C4-2B (cell line): ENCODE data around the gene ANKMY1.

ENCODE experiments used
- CTCF ChIP-seq: fragments of 450-650 bp; conservative IDR thresholded peaks from 2 replicates; pipeline ENCODE4 v1.5.1; 2017; ENCODE audit warnings: mild to moderate bottlenecking
- ZFX ChIP-seq: fragments of 450-650 bp; IDR thresholded peaks from 2 replicates; pipeline ENCODE4 v1.6.1; 2017

GRCh38 chr2:240519396-240520129, 38.2 kb downstream of the ANKMY1 start:
- TF ChIP-seq CTCF (no peak), ZFX (no peak)
